GM12891 (cell line): ENCODE measurements around the gene COX17.

Experiments
- POLR2A ChIP-seq: IDR thresholded peaks from 2 replicates; pipeline ENCODE4 v1.6.1; 2011; ENCODE audit warnings: low read depth, low read length, control low read depth
- POLR2AphosphoS5 ChIP-seq: IDR thresholded peaks from 2 replicates; pipeline ENCODE4 v1.6.1; 2011; ENCODE audit warnings: low read depth, low read length, control low read depth

GRCh38 chr3:119636891-119637611 lies 40.2 kb downstream of the COX17 start:
- TF ChIP-seq POLR2A (no peak), POLR2AphosphoS5 (no peak)
